H1 (cell line): ENCODE measurements around the gene DNAJB5.

Experiments used
- NRF1 ChIP-seq: IDR thresholded peaks from 2 replicates; pipeline ENCODE4 v1.6.1; 2011; ENCODE audit warnings: mild to moderate bottlenecking, low read depth, low read length, improper control_type of control experiment
- POLR2A ChIP-seq, 2 experiments: IDR thresholded peaks; 1 replicate in 1 of 2; 2 replicates in 1 of 2; pipeline ENCODE4 v1.6.1; 2011; ENCODE audit warnings: low read depth in 2 of 2, low read length in 2 of 2, mild to moderate bottlenecking in 2 of 2; ENCODE audit errors: control extremely low read depth in 1 of 2
- SUZ12 ChIP-seq: fragments of 200-600 bp; sonication (generic); IDR thresholded peaks from 2 replicates; pipeline ENCODE4 v1.6.1; 2012; ENCODE audit warnings: mild to moderate bottlenecking, inconsistent platforms, low read length, moderate library complexity, mixed read lengths
- ZNF274 ChIP-seq: IDR thresholded peaks from 2 replicates; pipeline ENCODE4 v1.7.0; 2012; ENCODE audit warnings: low read length, borderline replicate concordance; ENCODE audit errors: extremely low read depth
- TF ChIP-seq, protein P1 (sequence below), 3 experiments: IDR thresholded peaks; 1 replicate in 2 of 3; 2 replicates in 1 of 3; pipeline versions ENCODE4 v1.5.1 to v1.6.1; 2011; ENCODE audit warnings: low read length in 3 of 3, mild to moderate bottlenecking in 3 of 3, inconsistent platforms in 2 of 3, low read depth in 1 of 3, moderate library complexity in 1 of 3; ENCODE audit not compliant: insufficient read depth in 1 of 3; ENCODE audit errors: control extremely low read depth in 1 of 3
- TF ChIP-seq, protein P2 (sequence below): IDR thresholded peaks from 2 replicates; pipeline ENCODE4 v1.6.1; 2012; ENCODE audit warnings: inconsistent platforms

DNA sequence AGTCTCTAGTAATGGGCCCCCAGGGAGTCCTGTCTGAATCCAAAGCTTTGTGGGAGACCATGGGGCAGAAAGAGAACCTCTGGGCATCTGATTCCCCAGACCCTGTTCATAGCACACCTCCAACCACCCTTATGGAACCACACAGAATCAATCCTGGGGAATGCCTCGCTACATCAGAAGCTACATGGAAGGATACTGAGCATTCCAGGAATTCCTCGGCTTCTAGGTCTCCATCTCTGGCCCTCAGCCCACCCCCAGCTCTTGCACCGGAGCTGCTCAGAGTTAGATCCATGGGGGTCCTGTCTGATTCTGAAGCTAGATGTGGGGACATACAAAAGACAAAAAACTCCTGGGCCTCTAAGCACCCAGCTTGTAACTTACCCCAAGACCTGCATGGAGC is 54.5 kb downstream of the DNAJB5 start:
- no peak for TF ChIP-seq NRF1
- TF ChIP-seq SUZ12 = no peak
- TF ChIP-seq, protein P1, sequence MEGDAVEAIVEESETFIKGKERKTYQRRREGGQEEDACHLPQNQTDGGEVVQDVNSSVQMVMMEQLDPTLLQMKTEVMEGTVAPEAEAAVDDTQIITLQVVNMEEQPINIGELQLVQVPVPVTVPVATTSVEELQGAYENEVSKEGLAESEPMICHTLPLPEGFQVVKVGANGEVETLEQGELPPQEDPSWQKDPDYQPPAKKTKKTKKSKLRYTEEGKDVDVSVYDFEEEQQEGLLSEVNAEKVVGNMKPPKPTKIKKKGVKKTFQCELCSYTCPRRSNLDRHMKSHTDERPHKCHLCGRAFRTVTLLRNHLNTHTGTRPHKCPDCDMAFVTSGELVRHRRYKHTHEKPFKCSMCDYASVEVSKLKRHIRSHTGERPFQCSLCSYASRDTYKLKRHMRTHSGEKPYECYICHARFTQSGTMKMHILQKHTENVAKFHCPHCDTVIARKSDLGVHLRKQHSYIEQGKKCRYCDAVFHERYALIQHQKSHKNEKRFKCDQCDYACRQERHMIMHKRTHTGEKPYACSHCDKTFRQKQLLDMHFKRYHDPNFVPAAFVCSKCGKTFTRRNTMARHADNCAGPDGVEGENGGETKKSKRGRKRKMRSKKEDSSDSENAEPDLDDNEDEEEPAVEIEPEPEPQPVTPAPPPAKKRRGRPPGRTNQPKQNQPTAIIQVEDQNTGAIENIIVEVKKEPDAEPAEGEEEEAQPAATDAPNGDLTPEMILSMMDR (IDR thresholded peaks at IDR 0.05; ENCODE audit: control extremely low read depth in 1 of 3, insufficient read depth in 1 of 3, low read depth in 1 of 3, low read length in 3 of 3) = no peak
- no peak for TF ChIP-seq POLR2A (IDR thresholded peaks at IDR 0.05; ENCODE audit: control extremely low read depth in 1 of 2, low read depth in 2 of 2, low read length in 2 of 2)
- TF ChIP-seq, protein P2, sequence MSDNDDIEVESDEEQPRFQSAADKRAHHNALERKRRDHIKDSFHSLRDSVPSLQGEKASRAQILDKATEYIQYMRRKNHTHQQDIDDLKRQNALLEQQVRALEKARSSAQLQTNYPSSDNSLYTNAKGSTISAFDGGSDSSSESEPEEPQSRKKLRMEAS = no peak
- no peak for TF ChIP-seq ZNF274
